ENCODE results near the gene RNASEH2B. TPM values are rescaled to one million over a fixed set of nuclear protein-coding genes. Genes with fewer than 3 reads are reported as not detected.

Gene RNASEH2B
- total RNA-seq, 1 donor from 2014 or later, result 23.6 TPM

DNA sequence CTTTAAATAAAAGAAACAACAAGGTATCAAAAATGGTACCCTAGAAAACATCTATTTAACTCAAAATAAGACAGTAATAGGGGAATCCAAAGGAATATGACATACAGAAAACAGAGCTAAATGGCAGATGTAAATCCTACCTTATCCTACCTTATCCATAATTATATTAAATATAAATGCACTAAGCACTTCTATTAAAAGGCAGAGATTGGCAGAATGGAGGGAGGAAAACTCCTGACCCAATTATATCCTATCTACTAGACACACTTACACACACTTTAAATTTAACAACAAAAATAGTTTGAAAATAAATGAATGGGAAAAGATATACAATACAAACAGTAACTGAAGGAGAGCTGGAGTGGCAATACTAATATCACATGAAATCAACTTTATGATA, 14.4 kb downstream of the RNASEH2B start:
- H3K27me3 Mint-ChIP-seq (ENCODE audit: low read depth, unreplicated experiment), result no peaks in the 10 kb centered on the region
- no peaks in the 10 kb centered on the region for H3K27me3 ChIP-seq (ENCODE audit: insufficient read depth, low read length)
- no peak for FAIRE-seq
- H4K20me1 ChIP-seq (ENCODE audit: insufficient read depth, low read length), result peaks cover 4% of the 10 kb centered on the region
- no peak overlapping the region for H2AFZ ChIP-seq (ENCODE audit: low read depth, low read length)
- H3K4me3 ChIP-seq (ENCODE audit: insufficient read depth, low read depth, low read length), result no peak overlapping the region
- peaks cover 11% of the 10 kb centered on the region for H3K9me3 ChIP-seq (ENCODE audit: insufficient read depth, low read depth, low read length)
- peaks cover 19% of the 10 kb centered on the region for H3K79me2 ChIP-seq (ENCODE audit: insufficient read depth, low read length)
- no peak for DNase-seq (ENCODE audit: low read depth)
- no peak for TF ChIP-seq EZH2 (IDR thresholded peaks at IDR 0.05; ENCODE audit: insufficient read depth, low read length)
- no peak for TF ChIP-seq CTCF (IDR thresholded peaks at IDR 0.05; ENCODE audit: insufficient read depth, low read depth, low read length)
- H3K9ac ChIP-seq (ENCODE audit: low read length), result no peak overlapping the region
- H3K4me2 ChIP-seq (ENCODE audit: low read length), result no peak overlapping the region
- H3K36me3 Mint-ChIP-seq (ENCODE audit: low read depth, unreplicated experiment), result peaks cover 12% of the 10 kb centered on the region
- H3K27ac ChIP-seq (ENCODE audit: low read depth, low read length), result no peak overlapping the region
- H3K9me3 Mint-ChIP-seq (ENCODE audit: unreplicated experiment), result peaks cover 16% of the 10 kb centered on the region
- H3K4me3 Mint-ChIP-seq (ENCODE audit: unreplicated experiment), result no peak overlapping the region
- H3K36me3 ChIP-seq (ENCODE audit: insufficient read depth, low read length), result no peaks in the 10 kb centered on the region
- H3K27ac Mint-ChIP-seq (ENCODE audit: unreplicated experiment), result no peak overlapping the region
- H3K4me1 Mint-ChIP-seq (ENCODE audit: low read depth, unreplicated experiment), result peaks cover 3% of the 10 kb centered on the region
- H3K4me1 ChIP-seq (ENCODE audit: insufficient read depth, low read length), result no peaks in the 10 kb centered on the region

DNA sequence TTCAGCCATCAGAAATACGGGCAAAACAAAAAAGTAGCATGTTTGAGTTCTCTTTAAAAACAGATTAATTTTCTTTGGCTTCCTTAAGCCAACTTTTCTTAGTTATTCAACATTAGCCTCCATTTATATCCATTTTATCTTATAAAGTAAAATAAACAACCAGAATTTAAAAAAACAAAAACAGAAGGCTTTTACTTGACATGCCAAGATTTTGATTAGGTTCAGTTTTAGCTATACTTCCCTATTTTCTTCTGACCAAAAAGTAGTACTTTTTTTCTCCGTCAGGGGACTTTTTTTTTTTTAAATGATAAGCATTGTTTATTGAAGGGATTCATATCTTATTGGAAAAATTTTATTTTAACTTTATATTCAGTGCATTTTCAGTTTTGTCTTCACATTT, 18.1 kb downstream of the RNASEH2B start:
- no peaks in the 10 kb centered on the region for H3K36me3 ChIP-seq (ENCODE audit: insufficient read depth, low read length)
- no peak for FAIRE-seq
- H3K27me3 ChIP-seq (ENCODE audit: insufficient read depth, low read length), result no peaks in the 10 kb centered on the region
- Mint-ChIP-seq H3K27ac (ENCODE audit: unreplicated experiment) (no peak overlapping the region), H3K4me3 (ENCODE audit: unreplicated experiment) (no peak overlapping the region), H3K4me1 (ENCODE audit: low read depth, unreplicated experiment) (peaks cover 5% of the 10 kb centered on the region), H3K27me3 (ENCODE audit: low read depth, unreplicated experiment) (no peaks in the 10 kb centered on the region), H3K9me3 (ENCODE audit: unreplicated experiment) (peaks cover 13% of the 10 kb centered on the region), H3K36me3 (ENCODE audit: low read depth, unreplicated experiment) (peaks cover 8% of the 10 kb centered on the region)
- no peak overlapping the region for H3K9ac ChIP-seq (ENCODE audit: low read length)
- H3K27ac ChIP-seq (ENCODE audit: low read depth, low read length), result no peak overlapping the region
- DNase-seq (ENCODE audit: low read depth), result no peak
- no peak overlapping the region for H3K4me2 ChIP-seq (ENCODE audit: low read length)
- H4K20me1 ChIP-seq (ENCODE audit: insufficient read depth, low read length), result no peaks in the 10 kb centered on the region
- H3K4me3 ChIP-seq (ENCODE audit: insufficient read depth, low read depth, low read length), result no peak overlapping the region
- no peak overlapping the region for H2AFZ ChIP-seq (ENCODE audit: low read depth, low read length)
- TF ChIP-seq EZH2 (IDR thresholded peaks at IDR 0.05; ENCODE audit: insufficient read depth, low read length), result no peak
- no peaks in the 10 kb centered on the region for H3K4me1 ChIP-seq (ENCODE audit: insufficient read depth, low read length)
- peaks cover 2% of the 10 kb centered on the region for H3K79me2 ChIP-seq (ENCODE audit: insufficient read depth, low read length)
- peaks cover 4% of the 10 kb centered on the region for H3K9me3 ChIP-seq (ENCODE audit: insufficient read depth, low read depth, low read length)

- peaks cover 4% of the 10 kb centered on the region for H3K9me3 ChIP-seq (ENCODE audit: insufficient read depth, low read depth, low read length)
- H2AFZ ChIP-seq (ENCODE audit: low read depth, low read length), result no peak overlapping the region
- H3K27ac ChIP-seq (ENCODE audit: low read depth, low read length), result no peak overlapping the region
- Mint-ChIP-seq H3K4me1 (ENCODE audit: low read depth, unreplicated experiment) (peaks cover 5% of the 10 kb centered on the region), H3K27me3 (ENCODE audit: low read depth, unreplicated experiment) (no peaks in the 10 kb centered on the region), H3K9me3 (ENCODE audit: unreplicated experiment) (peaks cover 9% of the 10 kb centered on the region), H3K4me3 (ENCODE audit: unreplicated experiment) (no peak overlapping the region), H3K36me3 (ENCODE audit: low read depth, unreplicated experiment) (peaks cover 7% of the 10 kb centered on the region), H3K27ac (ENCODE audit: unreplicated experiment) (no peak overlapping the region)
- no peaks in the 10 kb centered on the region for H3K36me3 ChIP-seq (ENCODE audit: insufficient read depth, low read length)
- no peak overlapping the region for H3K4me2 ChIP-seq (ENCODE audit: low read length)
- H3K9ac ChIP-seq (ENCODE audit: low read length), result no peak overlapping the region
- TF ChIP-seq CTCF (IDR thresholded peaks at IDR 0.05; ENCODE audit: insufficient read depth, low read depth, low read length) (no peak), EZH2 (IDR thresholded peaks at IDR 0.05; ENCODE audit: insufficient read depth, low read length) (no peak)
- H3K4me3 ChIP-seq (ENCODE audit: insufficient read depth, low read depth, low read length), result no peak overlapping the region
- peaks cover 2% of the 10 kb centered on the region for H3K79me2 ChIP-seq (ENCODE audit: insufficient read depth, low read length)
- H3K27me3 ChIP-seq (ENCODE audit: insufficient read depth, low read length), result no peaks in the 10 kb centered on the region
- DNase-seq (ENCODE audit: low read depth), result no peak
- no peaks in the 10 kb centered on the region for H4K20me1 ChIP-seq (ENCODE audit: insufficient read depth, low read length)
- no peak for FAIRE-seq
- no peaks in the 10 kb centered on the region for H3K4me1 ChIP-seq (ENCODE audit: insufficient read depth, low read length)
Observed at GRCh38 chr13:50928102-50928501, 18.5 kb downstream of the RNASEH2B start.
